IMR-90 (cell line): ENCODE results near the gene TECPR2. TPM values are rescaled to one million over a fixed set of nuclear protein-coding genes. Genes with fewer than 3 reads are reported as not detected.
A peak's percentile ranks its signal among the peaks of the same experiment; 100 is the strongest.

Experiments used
- ATAC-seq: fragments of 200-7000 bp; cut with Tn5 transposase; 2 replicates; pipeline ENCODE4 v1.9.1; 2020; ENCODE audit warnings: low read depth, mild to moderate bottlenecking, moderate library complexity
- BruUV-seq: library from RNA; stranded (reverse); fragments of 400-500 nt; replicated peaks from 2 replicates; lab custom pipeline; 2021; lab: Mats Ljungman, UMichigan
- CTCF ChIA-PET: fragments of 300-600 bp; formaldehyde crosslinking; extraction: SDS; loops from one replicate; lab custom pipeline; 2021; ENCODE audit warnings: antibody characterized with exemption; lab: Yijun Ruan, JAX
- POLR2A ChIA-PET: fragments of 300-600 bp; sonication (Branson Sonifier 250); formaldehyde crosslinking; loops from one replicate; lab custom pipeline; 2022; ENCODE audit warnings: antibody characterized with exemption; ENCODE audit not compliant: unreplicated experiment; lab: Charles Lee
- DNase-seq: peaks from one replicate; pipeline ENCODE4 v3.0.0; 2013
- H2AFZ ChIP-seq: replicated peaks from 2 replicates; pipeline ENCODE3; 2013; ENCODE audit warnings: low read length, mild to moderate bottlenecking; ENCODE audit not compliant: poor library complexity
- H2AK5ac ChIP-seq: 2 replicates; pipeline ENCODE4 v1.6.1; 2013; ENCODE audit warnings: low read depth, low read length, inconsistent platforms
- H2AK9ac ChIP-seq: replicated peaks from 2 replicates; pipeline ENCODE3; 2013; ENCODE audit warnings: mild to moderate bottlenecking, low read depth, low read length, moderate library complexity; ENCODE audit not compliant: poor library complexity
- H2BK120ac ChIP-seq: 2 replicates; pipeline ENCODE4 v1.6.1; 2013; ENCODE audit warnings: low read depth, low read length, inconsistent platforms
- H2BK15ac ChIP-seq: 3 replicates; pipeline ENCODE4 v1.6.1; 2013; ENCODE audit warnings: low read depth, low read length, inconsistent platforms
- H2BK20ac ChIP-seq: 2 replicates; pipeline ENCODE4 v1.6.1; 2013; ENCODE audit warnings: low read depth, mild to moderate bottlenecking, inconsistent platforms, low read length, moderate library complexity
- H2BK5ac ChIP-seq: 2 replicates; pipeline ENCODE4 v1.6.1; 2013; ENCODE audit warnings: mild to moderate bottlenecking, low read depth, low read length, inconsistent platforms; ENCODE audit not compliant: poor library complexity, severe bottlenecking
- H3K14ac ChIP-seq: replicated peaks from 2 replicates; pipeline ENCODE4 v1.6.1; 2013; ENCODE audit warnings: low read depth, low read length, inconsistent platforms
- H3K18ac ChIP-seq: 2 replicates; pipeline ENCODE4 v1.6.1; 2013; ENCODE audit warnings: low read depth, low read length, control low read depth
- H3K23ac ChIP-seq: 2 replicates; pipeline ENCODE4 v1.6.1; 2013; ENCODE audit warnings: low read depth, low read length, inconsistent platforms
- H3K27ac ChIP-seq: 2 replicates; pipeline ENCODE4 v1.5.1; 2013; ENCODE audit warnings: mild to moderate bottlenecking, control low read depth, low read length; ENCODE audit not compliant: insufficient read depth
- H3K27me3 ChIP-seq: 2 replicates; pipeline ENCODE4 v1.6.1; 2013; ENCODE audit warnings: low read length; ENCODE audit not compliant: control insufficient read depth, insufficient read depth
- H3K36me3 ChIP-seq: 2 replicates; pipeline ENCODE4 v1.6.1; 2013; ENCODE audit warnings: low read length, mixed read lengths; ENCODE audit not compliant: control insufficient read depth, insufficient read depth
- H3K4ac ChIP-seq: 2 replicates; pipeline ENCODE4 v1.6.1; 2013; ENCODE audit warnings: low read depth, low read length, inconsistent platforms
- H3K4me1 ChIP-seq: 2 replicates; pipeline ENCODE4 v1.6.1; 2013; ENCODE audit warnings: low read length, mixed read lengths; ENCODE audit not compliant: control insufficient read depth, insufficient read depth
- H3K4me2 ChIP-seq: 2 replicates; pipeline ENCODE4 v1.6.1; 2013; ENCODE audit warnings: low read depth, mild to moderate bottlenecking, control low read depth, low read length, moderate library complexity
- H3K4me3 ChIP-seq: 2 replicates; pipeline ENCODE4 v1.5.1; 2013; ENCODE audit warnings: low read depth, mild to moderate bottlenecking, control low read depth, low read length, moderate library complexity; ENCODE audit not compliant: insufficient read depth
- H3K56ac ChIP-seq: 2 replicates; pipeline ENCODE4 v1.6.1; 2013; ENCODE audit warnings: low read length, inconsistent platforms; ENCODE audit not compliant: insufficient read depth; ENCODE audit errors: extremely low read depth
- H3K79me1 ChIP-seq, 2 experiments: 2 replicates each; pipeline ENCODE4 v1.6.1; 2013; ENCODE audit warnings: low read length in 2 of 2, inconsistent platforms in 1 of 2, low read depth in 1 of 2
- H3K9ac ChIP-seq: 2 replicates; pipeline ENCODE4 v1.6.1; 2013; ENCODE audit warnings: low read depth, low read length, control low read depth
- H3K9me1 ChIP-seq: 2 replicates; pipeline ENCODE4 v1.6.1; 2013; ENCODE audit warnings: low read length, inconsistent platforms; ENCODE audit not compliant: insufficient read depth
- H3K9me3 ChIP-seq: 2 replicates; pipeline ENCODE4 v1.6.1; 2013; ENCODE audit warnings: low read length; ENCODE audit not compliant: control insufficient read depth, insufficient read depth
- H4K20me1 ChIP-seq: 2 replicates; pipeline ENCODE4 v1.6.1; 2013; ENCODE audit warnings: low read length, inconsistent platforms; ENCODE audit not compliant: insufficient read depth
- H4K5ac ChIP-seq: 2 replicates; pipeline ENCODE4 v1.6.1; 2013; ENCODE audit warnings: mild to moderate bottlenecking, low read depth, low read length, control low read depth
- H4K8ac ChIP-seq, 2 experiments: 2 replicates each; pipeline ENCODE4 v1.6.1; 2013; ENCODE audit warnings: low read depth in 2 of 2, low read length in 2 of 2, control low read depth in 1 of 2, inconsistent platforms in 1 of 2
- H4K91ac ChIP-seq: 2 replicates; pipeline ENCODE4 v1.6.1; 2013; ENCODE audit warnings: low read depth, low read length, inconsistent platforms; ENCODE audit not compliant: insufficient read depth
- BHLHE40 ChIP-seq: fragments of 150-350 bp; IDR thresholded peaks from 2 replicates; pipeline ENCODE4 v1.6.1; 2016; ENCODE audit warnings: mild to moderate bottlenecking, low read depth, low read length
- CEBPB ChIP-seq: IDR thresholded peaks from 2 replicates; pipeline ENCODE4 v1.6.1; 2012; ENCODE audit warnings: low read depth, low read length, improper control_type of control experiment
- CHD1 ChIP-seq: IDR thresholded peaks from 2 replicates; pipeline ENCODE4 v1.6.1; 2012; ENCODE audit warnings: low read depth, low read length, improper control_type of control experiment
- FOS ChIP-seq: fragments of 150-350 bp; IDR thresholded peaks from 2 replicates; pipeline ENCODE4 v1.6.1; 2016; ENCODE audit warnings: low read depth, low read length
- MAFK ChIP-seq: IDR thresholded peaks from 2 replicates; pipeline ENCODE4 v1.6.1; 2012; ENCODE audit warnings: low read depth, low read length, improper control_type of control experiment
- MAZ ChIP-seq: IDR thresholded peaks from 2 replicates; pipeline ENCODE4 v1.6.1; 2012; ENCODE audit warnings: low read depth, mild to moderate bottlenecking, low read length, improper control_type of control experiment, moderate library complexity, borderline replicate concordance
- MXI1 ChIP-seq: IDR thresholded peaks from 2 replicates; pipeline ENCODE4 v1.6.1; 2012; ENCODE audit warnings: low read depth, mild to moderate bottlenecking, low read length, moderate library complexity, borderline replicate concordance
- NFE2L2 ChIP-seq: fragments of 150-350 bp; IDR thresholded peaks from 2 replicates; pipeline ENCODE4 v1.6.1; 2016; ENCODE audit warnings: low read depth, mild to moderate bottlenecking, low read length
- POLR2A ChIP-seq: IDR thresholded peaks from 2 replicates; pipeline ENCODE4 v1.6.1; 2012; ENCODE audit warnings: mild to moderate bottlenecking, low read depth, low read length
- RAD21 ChIP-seq: IDR thresholded peaks from 2 replicates; pipeline ENCODE4 v1.6.1; 2012; ENCODE audit warnings: low read length, improper control_type of control experiment
- RCOR1 ChIP-seq: IDR thresholded peaks from 2 replicates; pipeline ENCODE4 v1.6.1; 2012; ENCODE audit warnings: mild to moderate bottlenecking, low read length, improper control_type of control experiment; ENCODE audit not compliant: insufficient replicate concordance
- RFX5 ChIP-seq: IDR thresholded peaks from 2 replicates; pipeline ENCODE4 v1.8.0; 2012; ENCODE audit warnings: low read depth, mild to moderate bottlenecking, low read length, moderate library complexity
- SMC3 ChIP-seq: fragments of 150-350 bp; IDR thresholded peaks from 2 replicates; pipeline ENCODE4 v1.6.1; 2016; ENCODE audit warnings: low read depth, mild to moderate bottlenecking, antibody characterized with exemption, low read length, moderate library complexity
- WGBS, 2 experiments: methylation state at CpG; one replicate each; pipeline versions ENCODE4 v1.1.5 to v1.1.7; 2013; ENCODE audit warnings: missing lambda C conversion rate in 2 of 2; ENCODE audit not compliant: insufficient read length in 1 of 2; ENCODE audit errors: extremely low coverage in 2 of 2; 5-methylcytosine and 5-hydroxymethylcytosine counted together
- dilution Hi-C: fragments of 300-500 bp; cut with HindIII; formaldehyde crosslinking; loops from one replicate; pipeline ENCODE4 v1.14.3; 2018; ENCODE audit warnings: low sequenced_read_pairs; ENCODE audit not compliant: unreplicated experiment
- in situ Hi-C: fragments of 300-500 bp; cut with MboI; formaldehyde crosslinking; loops from 3 replicates; pipeline ENCODE4 v1.14.3; 2019; ENCODE audit warnings: low sequenced_read_pairs, inconsistent platforms, mixed read lengths
- intact Hi-C: fragments of 100-400 bp; cut with micrococcal nuclease; formaldehyde crosslinking; loops from 2 replicates; pipeline ENCODE4 v1.10.0; 2022
- polyA plus RNA-seq, 3 experiments: library from polyadenylated mRNA; depleted of rRNA; stranded (reverse); fragments of >200 nt; gene quantifications; 2 replicates each; pipeline ENCODE4 v1.2.3, GENCODE V29; 2012; ENCODE audit warnings: low replicate concordance in 1 of 3
- total RNA-seq: library from RNA; depleted of rRNA; stranded (reverse); fragments of >200 nt; gene quantifications from 2 replicates; pipeline ENCODE4 v1.2.3, GENCODE V29; 2012
- TF ChIP-seq, protein P1 (sequence below): conservative IDR thresholded peaks from 2 replicates; pipeline ENCODE4 v1.5.1; 2012; ENCODE audit warnings: mild to moderate bottlenecking, low read depth, low read length, improper control_type of control experiment
- TF ChIP-seq, protein P2 (sequence below): fragments of 150-350 bp; IDR thresholded peaks from 2 replicates; pipeline ENCODE4 v1.6.1; 2016; ENCODE audit warnings: low read depth, mild to moderate bottlenecking, low read length, moderate library complexity, borderline replicate concordance
- TF ChIP-seq, protein P3 (sequence below): fragments of 150-350 bp; IDR thresholded peaks from 2 replicates; pipeline ENCODE4 v1.6.1; 2017; ENCODE audit warnings: mild to moderate bottlenecking, antibody characterized with exemption, low read length, low read depth

TECPR2 gene
- total and polyA plus RNA-seq, 2 of the 4 experiments (the other 2 are of a cell fraction): 9.5 to 11.7 TPM

DNA sequence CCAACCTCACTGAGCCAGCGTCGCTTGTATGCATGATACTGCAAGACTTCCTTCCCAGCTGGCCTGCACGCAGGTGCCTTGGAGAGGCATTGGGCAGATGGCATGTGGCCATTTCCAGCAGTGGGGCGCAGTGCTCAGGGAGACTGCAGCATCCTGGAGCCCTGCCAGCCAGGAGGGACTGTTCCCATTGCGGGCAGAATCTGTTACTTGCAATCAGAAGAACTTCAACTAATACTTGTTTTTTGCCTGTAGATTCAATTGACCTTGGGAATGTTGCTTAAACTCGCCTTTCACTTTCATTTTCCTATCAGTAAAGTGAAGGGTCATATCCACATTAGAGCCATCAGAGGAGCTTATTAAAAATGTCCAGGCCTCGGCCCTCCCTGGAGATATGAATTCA is 117.0 kb downstream of the TECPR2 start:
- Histone ChIP-seq H2BK5ac (no peak overlapping the region), H3K27ac (no peak overlapping the region), H2AK5ac (no peak overlapping the region; the same call in 1 of the 2 replicates), H3K79me1 (peaks cover 0 to 14% of the 10 kb centered on the region in 2 experiments; a peak in 1 of 4 replicates), H3K4me1 (peaks cover 6% of the 10 kb centered on the region; the same call in 1 of the 2 replicates), H2BK20ac (no peak overlapping the region), H2AK9ac (no peak overlapping the region), H4K8ac (no peak overlapping the region), H3K4me2 (no peak overlapping the region), H3K9me3 (no peaks in the 10 kb centered on the region), H2AFZ (peak overlapping the region; percentile 67), H3K14ac (no peak overlapping the region), H3K36me3 (no peaks in the 10 kb centered on the region; the same call in 1 of the 2 replicates), H4K20me1 (no peaks in the 10 kb centered on the region; the same call in 1 of the 2 replicates), H3K27me3 (no peaks in the 10 kb centered on the region), H3K9ac (no peak overlapping the region), H3K18ac (no peak overlapping the region), H3K9me1 (peaks cover 10% of the 10 kb centered on the region), H2BK15ac (no peak overlapping the region), H2BK120ac (no peak overlapping the region), H4K5ac (no peak overlapping the region), H3K4me3 (no peak overlapping the region), H3K4ac (no peak overlapping the region), H4K91ac (no peak overlapping the region), H3K23ac (no peak overlapping the region), H3K56ac (no peak overlapping the region; the same call in 1 of the 2 replicates)
- no peak for DNase-seq
- WGBS, 2 experiments: 100% methylated on average over 2 of the region's 7 CpGs; no CpG with 5 or more reads in 1 of the 2 experiments
- ChIA-PET POLR2A (no interaction called here), CTCF (interaction anchor here (0.5 kb wide), 1 partner anchor 175 kb away, joined by 3 read pairs; no protein-coding TSS in a partner anchor)
- no TSS peak for BruUV-seq
- ATAC-seq: no peak
- intact Hi-C loops (no loop called here), dilution Hi-C loops (no loop called here), in situ Hi-C loops (no loop called here)
- no peak for TF ChIP-seq SMC3
- TF ChIP-seq, protein P1, sequence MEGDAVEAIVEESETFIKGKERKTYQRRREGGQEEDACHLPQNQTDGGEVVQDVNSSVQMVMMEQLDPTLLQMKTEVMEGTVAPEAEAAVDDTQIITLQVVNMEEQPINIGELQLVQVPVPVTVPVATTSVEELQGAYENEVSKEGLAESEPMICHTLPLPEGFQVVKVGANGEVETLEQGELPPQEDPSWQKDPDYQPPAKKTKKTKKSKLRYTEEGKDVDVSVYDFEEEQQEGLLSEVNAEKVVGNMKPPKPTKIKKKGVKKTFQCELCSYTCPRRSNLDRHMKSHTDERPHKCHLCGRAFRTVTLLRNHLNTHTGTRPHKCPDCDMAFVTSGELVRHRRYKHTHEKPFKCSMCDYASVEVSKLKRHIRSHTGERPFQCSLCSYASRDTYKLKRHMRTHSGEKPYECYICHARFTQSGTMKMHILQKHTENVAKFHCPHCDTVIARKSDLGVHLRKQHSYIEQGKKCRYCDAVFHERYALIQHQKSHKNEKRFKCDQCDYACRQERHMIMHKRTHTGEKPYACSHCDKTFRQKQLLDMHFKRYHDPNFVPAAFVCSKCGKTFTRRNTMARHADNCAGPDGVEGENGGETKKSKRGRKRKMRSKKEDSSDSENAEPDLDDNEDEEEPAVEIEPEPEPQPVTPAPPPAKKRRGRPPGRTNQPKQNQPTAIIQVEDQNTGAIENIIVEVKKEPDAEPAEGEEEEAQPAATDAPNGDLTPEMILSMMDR: no peak
- TF ChIP-seq RFX5: no peak
- TF ChIP-seq MAFK: no peak
- TF ChIP-seq MXI1: no peak
- no peak for TF ChIP-seq CHD1
- TF ChIP-seq RAD21: no peak
- TF ChIP-seq RCOR1: no peak
- TF ChIP-seq, protein P2, sequence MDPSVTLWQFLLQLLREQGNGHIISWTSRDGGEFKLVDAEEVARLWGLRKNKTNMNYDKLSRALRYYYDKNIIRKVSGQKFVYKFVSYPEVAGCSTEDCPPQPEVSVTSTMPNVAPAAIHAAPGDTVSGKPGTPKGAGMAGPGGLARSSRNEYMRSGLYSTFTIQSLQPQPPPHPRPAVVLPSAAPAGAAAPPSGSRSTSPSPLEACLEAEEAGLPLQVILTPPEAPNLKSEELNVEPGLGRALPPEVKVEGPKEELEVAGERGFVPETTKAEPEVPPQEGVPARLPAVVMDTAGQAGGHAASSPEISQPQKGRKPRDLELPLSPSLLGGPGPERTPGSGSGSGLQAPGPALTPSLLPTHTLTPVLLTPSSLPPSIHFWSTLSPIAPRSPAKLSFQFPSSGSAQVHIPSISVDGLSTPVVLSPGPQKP: no peak
- no peak for TF ChIP-seq NFE2L2
- TF ChIP-seq CEBPB: no peak
- no peak for TF ChIP-seq POLR2A
- TF ChIP-seq MAZ: no peak
- TF ChIP-seq BHLHE40: no peak
- TF ChIP-seq FOS: no peak
- TF ChIP-seq, protein P3, sequence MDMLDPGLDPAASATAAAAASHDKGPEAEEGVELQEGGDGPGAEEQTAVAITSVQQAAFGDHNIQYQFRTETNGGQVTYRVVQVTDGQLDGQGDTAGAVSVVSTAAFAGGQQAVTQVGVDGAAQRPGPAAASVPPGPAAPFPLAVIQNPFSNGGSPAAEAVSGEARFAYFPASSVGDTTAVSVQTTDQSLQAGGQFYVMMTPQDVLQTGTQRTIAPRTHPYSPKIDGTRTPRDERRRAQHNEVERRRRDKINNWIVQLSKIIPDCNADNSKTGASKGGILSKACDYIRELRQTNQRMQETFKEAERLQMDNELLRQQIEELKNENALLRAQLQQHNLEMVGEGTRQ: no peak
